Heart left ventricle (tissue), 13 donors: ENCODE results near the gene OCEL1.

Experiments
- CTCF ChIP-seq, 12 donors: fragments of 200-600 bp; sonication (generic) in 4 of 12; IDR thresholded peaks; one replicate each; pipeline versions ENCODE4 v1.5.0 to v1.8.0; 2018 to 2022; ENCODE audit warnings: antibody characterized with exemption in 12 of 12, mild to moderate bottlenecking in 5 of 12
- POLR2A ChIP-seq, 2 donors: fragments of 450-650 bp; IDR thresholded peaks; one replicate each; pipeline ENCODE4 v1.6.1; 2017; ENCODE audit warnings: antibody characterized with exemption in 2 of 2, mild to moderate bottlenecking in 2 of 2, moderate library complexity in 2 of 2
- donor health status: ischemic (EF 13 %, LVEDD 7.1; RV severe dilation, severe dysfunction).
- donor health status: DM: no; HTN: yes; CAD: no.
- donor health status: DM: no; HTN: no; CAD: no.
- donor health status: ischemic (EF 25% LVEDD 6.9; RV normal size, moderate dysfunction).
- donor health status: ischemic (EF 25% LVEDD 5.7; RV mildly dilated, moderate dysfunction).
- donor health status: ischemic (EF 35%, LVEDD 5.7; RV mildly dilated, moderate dysfunction).
- donor health status: nonischemic (EF 11% LVEDD 7.7; RV severe dilation, severe dysfunction).
- donor health status: DM: yes; HTN: yes; CAD: no.
- donor health status: PGD.
- donor health status: ischemic (EF 29% LVEDD 5.4; RV normal size, mild dysfunction).
- donor health status: nonischemic (EF 23%, LVEDD 6.1; RV moderate dilation, normal function).

GRCh38 chr19:17225053-17225452 is 973 bp upstream of the OCEL1 start:
- TF ChIP-seq CTCF (IDR thresholded peaks at IDR 0.05), result no peak
- no peak for TF ChIP-seq POLR2A (IDR thresholded peaks at IDR 0.05)
